Measurements from ENCODE around the gene RUFY2.

Gene RUFY2

DNA sequence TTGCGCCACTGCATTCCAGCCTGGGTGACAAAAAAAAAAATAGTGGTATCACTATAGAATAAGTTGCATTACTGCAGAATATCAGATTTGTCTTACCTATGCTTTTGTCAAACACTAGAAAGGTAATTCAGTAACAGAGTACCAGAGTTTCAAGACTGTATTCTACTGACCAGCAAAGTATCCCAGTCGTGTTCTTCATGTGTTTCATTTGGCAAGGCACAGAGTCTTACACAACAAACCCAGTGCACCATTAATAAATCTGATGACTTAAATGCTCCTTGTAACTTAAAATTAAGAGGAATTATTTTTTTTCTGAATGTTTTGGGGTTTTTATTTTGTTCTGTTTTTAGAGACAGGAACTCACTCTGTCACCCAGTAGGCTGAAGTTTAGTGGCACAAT is 40.0 kb downstream of the RUFY2 start:
- H3K4me3 ChIP-seq (ENCODE audit: low read depth, low read length) = no peak overlapping the region
- DNase-seq (ENCODE audit: low read depth) = no peak
- TF ChIP-seq, protein P1, sequence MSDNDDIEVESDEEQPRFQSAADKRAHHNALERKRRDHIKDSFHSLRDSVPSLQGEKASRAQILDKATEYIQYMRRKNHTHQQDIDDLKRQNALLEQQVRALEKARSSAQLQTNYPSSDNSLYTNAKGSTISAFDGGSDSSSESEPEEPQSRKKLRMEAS (IDR thresholded peaks at IDR 0.05; ENCODE audit: low read depth, low read length) = no peak
- TF ChIP-seq, protein P2, sequence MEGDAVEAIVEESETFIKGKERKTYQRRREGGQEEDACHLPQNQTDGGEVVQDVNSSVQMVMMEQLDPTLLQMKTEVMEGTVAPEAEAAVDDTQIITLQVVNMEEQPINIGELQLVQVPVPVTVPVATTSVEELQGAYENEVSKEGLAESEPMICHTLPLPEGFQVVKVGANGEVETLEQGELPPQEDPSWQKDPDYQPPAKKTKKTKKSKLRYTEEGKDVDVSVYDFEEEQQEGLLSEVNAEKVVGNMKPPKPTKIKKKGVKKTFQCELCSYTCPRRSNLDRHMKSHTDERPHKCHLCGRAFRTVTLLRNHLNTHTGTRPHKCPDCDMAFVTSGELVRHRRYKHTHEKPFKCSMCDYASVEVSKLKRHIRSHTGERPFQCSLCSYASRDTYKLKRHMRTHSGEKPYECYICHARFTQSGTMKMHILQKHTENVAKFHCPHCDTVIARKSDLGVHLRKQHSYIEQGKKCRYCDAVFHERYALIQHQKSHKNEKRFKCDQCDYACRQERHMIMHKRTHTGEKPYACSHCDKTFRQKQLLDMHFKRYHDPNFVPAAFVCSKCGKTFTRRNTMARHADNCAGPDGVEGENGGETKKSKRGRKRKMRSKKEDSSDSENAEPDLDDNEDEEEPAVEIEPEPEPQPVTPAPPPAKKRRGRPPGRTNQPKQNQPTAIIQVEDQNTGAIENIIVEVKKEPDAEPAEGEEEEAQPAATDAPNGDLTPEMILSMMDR (IDR thresholded peaks at IDR 0.05; ENCODE audit: low read depth, low read length) = no peak
- no peak for TF ChIP-seq POLR2A (IDR thresholded peaks at IDR 0.05; ENCODE audit: extremely low read depth, insufficient read length)
- no peak for TF ChIP-seq MYC (IDR thresholded peaks at IDR 0.05; ENCODE audit: low read depth, low read length)

DNA sequence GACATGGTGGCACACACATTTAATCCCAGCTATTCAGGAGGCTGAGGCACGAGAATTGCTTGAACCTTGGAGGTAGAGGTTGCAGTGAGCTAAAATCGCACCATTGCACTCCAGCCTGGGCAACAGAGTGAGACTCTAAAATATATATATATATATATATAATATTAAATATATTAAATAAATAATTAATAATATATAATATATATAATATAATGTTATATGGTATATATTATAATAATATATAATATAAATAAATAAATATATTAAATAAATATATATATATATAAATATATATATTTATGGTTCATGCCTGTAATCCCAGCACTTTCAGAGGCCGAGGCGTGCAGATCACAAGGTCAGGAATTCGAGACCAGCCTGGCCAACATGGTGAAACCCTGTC is 40.5 kb downstream of the RUFY2 start:
- TF ChIP-seq, protein P1 (IDR thresholded peaks at IDR 0.05; ENCODE audit: low read depth, low read length) = no peak
- TF ChIP-seq POLR2A (IDR thresholded peaks at IDR 0.05; ENCODE audit: extremely low read depth, insufficient read length) = no peak
- no peak for TF ChIP-seq MYC (IDR thresholded peaks at IDR 0.05; ENCODE audit: low read depth, low read length)
- TF ChIP-seq, protein P2 (IDR thresholded peaks at IDR 0.05; ENCODE audit: low read depth, low read length) = no peak
- DNase-seq (ENCODE audit: low read depth) = no peak
- H3K4me3 ChIP-seq (ENCODE audit: low read depth, low read length) = no peak overlapping the region

DNA sequence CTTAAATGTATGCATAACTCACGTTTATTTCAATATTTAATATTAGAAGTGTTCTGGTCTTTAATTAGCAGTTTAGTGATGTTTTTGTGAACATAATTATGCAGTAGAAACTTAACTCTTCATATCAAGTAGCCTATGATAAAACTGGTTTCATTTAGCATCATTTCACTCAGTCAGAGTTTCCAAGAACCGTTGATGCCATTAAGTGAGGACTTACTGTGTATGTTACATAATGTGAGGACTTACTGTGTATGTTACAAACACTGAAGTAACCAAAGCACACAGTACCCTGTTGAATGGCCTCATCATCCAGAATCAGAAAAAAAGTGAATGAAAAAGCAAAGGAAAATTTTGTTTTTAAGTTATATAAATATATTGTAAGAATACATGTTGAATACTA is 41.5 kb downstream of the RUFY2 start:
- no peak for DNase-seq (ENCODE audit: low read depth)
- no peak for TF ChIP-seq POLR2A (IDR thresholded peaks at IDR 0.05; ENCODE audit: extremely low read depth, insufficient read length)
- no peak overlapping the region for H3K4me3 ChIP-seq (ENCODE audit: low read depth, low read length)

DNA sequence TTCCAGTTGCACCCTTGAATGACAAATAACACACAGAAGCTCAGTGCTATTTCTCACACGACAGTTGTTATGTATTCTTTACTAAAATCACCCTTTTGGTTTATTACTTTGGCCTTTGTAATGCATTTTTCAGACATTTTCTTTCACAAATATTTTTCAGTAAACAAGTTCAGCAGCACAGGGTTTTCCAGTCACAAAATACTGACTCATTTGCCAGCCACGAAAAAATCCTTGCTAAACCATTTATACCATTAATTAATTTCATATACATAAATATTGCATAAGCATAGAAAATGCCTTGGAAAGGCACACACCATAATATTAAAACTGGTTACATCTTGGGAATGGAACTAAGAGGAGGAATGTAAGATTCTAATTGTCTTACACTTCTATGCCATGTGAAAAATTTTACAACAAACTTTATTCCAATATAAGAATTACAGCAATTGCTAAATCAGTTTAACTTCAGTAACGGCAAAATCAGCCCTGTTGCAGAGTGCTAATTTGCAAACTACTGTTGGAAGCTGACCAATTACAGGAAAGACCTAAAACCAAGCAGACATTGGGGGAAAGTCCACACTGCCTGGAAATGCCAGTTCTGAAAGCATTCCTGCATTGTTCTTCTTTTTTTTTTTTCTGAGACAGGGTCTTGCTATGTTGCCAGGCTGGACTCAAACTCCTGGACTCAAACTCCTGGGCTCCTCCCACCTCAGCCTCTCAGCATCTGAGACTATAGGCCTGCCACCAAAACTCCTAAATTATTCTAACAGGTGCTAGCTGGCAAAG is 42.8 kb downstream of the RUFY2 start:
- H3K4me3 ChIP-seq (ENCODE audit: low read depth, low read length) = no peak overlapping the region
- TF ChIP-seq MYC (IDR thresholded peaks at IDR 0.05; ENCODE audit: low read depth, low read length) (no peak), POLR2A (IDR thresholded peaks at IDR 0.05; ENCODE audit: extremely low read depth, insufficient read length) (no peak)
- TF ChIP-seq, protein P2 (IDR thresholded peaks at IDR 0.05; ENCODE audit: low read depth, low read length) = no peak
- TF ChIP-seq, protein P1 (IDR thresholded peaks at IDR 0.05; ENCODE audit: low read depth, low read length) = no peak
- DNase-seq (ENCODE audit: low read depth) = no peak

DNA sequence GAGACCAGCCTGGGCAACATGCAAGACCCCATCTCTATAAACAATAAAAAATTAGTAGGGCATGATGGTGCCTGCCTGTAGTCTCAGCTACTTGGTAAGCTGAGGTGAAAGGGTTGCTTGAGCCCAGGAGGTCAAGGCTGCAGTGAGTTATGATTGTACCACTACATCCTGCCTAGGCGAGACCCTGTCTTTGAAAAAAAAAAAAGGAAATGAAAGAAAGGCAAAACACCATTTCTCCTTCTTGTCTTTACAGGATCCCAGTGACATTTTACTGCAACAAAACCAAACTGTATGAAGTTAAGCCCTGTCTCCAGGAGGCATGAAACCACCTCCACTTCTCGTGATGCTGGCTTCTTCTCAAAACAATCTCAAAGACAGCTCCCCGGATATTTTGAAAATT is 44.5 kb downstream of the RUFY2 start:
- TF ChIP-seq, protein P1 (IDR thresholded peaks at IDR 0.05; ENCODE audit: low read depth, low read length) = no peak
- no peak for TF ChIP-seq POLR2A (IDR thresholded peaks at IDR 0.05; ENCODE audit: extremely low read depth, insufficient read length)
- TF ChIP-seq MYC (IDR thresholded peaks at IDR 0.05; ENCODE audit: low read depth, low read length) = no peak
- TF ChIP-seq, protein P2 (IDR thresholded peaks at IDR 0.05; ENCODE audit: low read depth, low read length) = no peak
- no peak overlapping the region for H3K4me3 ChIP-seq (ENCODE audit: low read depth, low read length)
- DNase-seq (ENCODE audit: low read depth) = no peak

DNA sequence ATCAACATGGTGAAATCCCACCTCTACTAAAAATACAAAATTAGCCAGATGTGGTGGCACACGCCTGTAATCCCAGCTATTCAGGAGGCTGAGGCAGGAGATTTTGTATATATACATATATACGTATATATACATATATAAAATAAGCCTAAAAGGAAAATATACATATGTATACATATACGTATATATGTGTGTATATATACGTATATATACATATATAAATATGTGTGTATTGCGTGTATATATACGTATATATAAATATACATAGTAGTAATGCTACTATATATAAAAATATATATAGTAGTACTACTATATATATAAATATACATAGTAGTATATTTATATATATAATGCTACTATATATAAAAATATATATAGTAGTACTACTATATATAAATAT is 47.9 kb downstream of the RUFY2 start:
- no peak for DNase-seq (ENCODE audit: low read depth)
- no peak overlapping the region for H3K4me3 ChIP-seq (ENCODE audit: low read depth, low read length)
- TF ChIP-seq, protein P1 (IDR thresholded peaks at IDR 0.05; ENCODE audit: low read depth, low read length) = no peak
- TF ChIP-seq, protein P2 (IDR thresholded peaks at IDR 0.05; ENCODE audit: low read depth, low read length) = no peak
- no peak for TF ChIP-seq POLR2A (IDR thresholded peaks at IDR 0.05; ENCODE audit: extremely low read depth, insufficient read length)
- TF ChIP-seq MYC (IDR thresholded peaks at IDR 0.05; ENCODE audit: low read depth, low read length) = no peak

All from NB4 (cell line).